Mesodermal cell (in vitro differentiated cells): ENCODE measurements around the gene SLC66A1.

ENCODE experiments used
- H3K27ac ChIP-seq: 2 replicates; pipeline ENCODE4 v1.7.0; 2013; ENCODE audit warnings: mild to moderate bottlenecking, low read depth, low read length, moderate library complexity; ENCODE audit not compliant: severe bottlenecking
- H3K36me3 ChIP-seq: 2 replicates; pipeline ENCODE4 v1.7.1; 2013; ENCODE audit warnings: mild to moderate bottlenecking, low read length, moderate library complexity; ENCODE audit not compliant: control insufficient read depth, insufficient read depth
- H3K4me1 ChIP-seq: one replicate; pipeline ENCODE4 v1.7.1; 2013; ENCODE audit warnings: mild to moderate bottlenecking, low read length; ENCODE audit not compliant: insufficient read depth, control insufficient read depth, poor library complexity, severe bottlenecking
- H3K4me3 ChIP-seq: 2 replicates; pipeline ENCODE4 v1.7.0; 2013; ENCODE audit warnings: low read length, control low read depth, mild to moderate bottlenecking; ENCODE audit not compliant: insufficient read depth, poor library complexity, severe bottlenecking; ENCODE audit errors: extremely low read depth
- H3K9me3 ChIP-seq: 2 replicates; pipeline ENCODE4 v1.7.1; 2013; ENCODE audit warnings: mild to moderate bottlenecking, low read length, moderate library complexity; ENCODE audit not compliant: control insufficient read depth
- WGBS, 2 experiments: methylation state at CpG; one replicate each; pipeline ENCODE4 v1.1.5; 2013; ENCODE audit warnings: missing lambda C conversion rate in 2 of 2; ENCODE audit not compliant: insufficient coverage in 2 of 2; 5-methylcytosine and 5-hydroxymethylcytosine counted together

The SLC66A1 gene

GRCh38 chr1:19371226-19372135, 59.4 kb downstream of the SLC66A1 start:
- peaks cover 71% of the 10 kb centered on the region for H3K36me3 ChIP-seq
- H3K4me1 ChIP-seq = peaks cover 6% of the 10 kb centered on the region
- 95 to 97% methylated on average over 17 to 20 of the region's 23 CpGs for WGBS, 2 experiments
- no peak overlapping the region for H3K4me3 ChIP-seq
- H3K27ac ChIP-seq = no peak overlapping the region
- no peaks in the 10 kb centered on the region for H3K9me3 ChIP-seq

GRCh38 chr1:19372136-19372514, 60.0 kb downstream of the SLC66A1 start:
- Histone ChIP-seq H3K4me1 (peaks cover 6% of the 10 kb centered on the region), H3K9me3 (no peaks in the 10 kb centered on the region), H3K27ac (no peak overlapping the region), H3K36me3 (peaks cover 78% of the 10 kb centered on the region), H3K4me3 (no peak overlapping the region)
- WGBS, 2 experiments = 91 to 97% methylated on average over 5 of the region's 5 CpGs

- WGBS, 2 experiments = 92 to 100% methylated on average over 5 to 6 of the region's 7 CpGs
- Histone ChIP-seq H3K4me1 (peaks cover 6% of the 10 kb centered on the region), H3K27ac (no peak overlapping the region), H3K36me3 (peaks cover 82% of the 10 kb centered on the region), H3K4me3 (no peak overlapping the region), H3K9me3 (no peaks in the 10 kb centered on the region)
Observed at GRCh38 chr1:19372602-19373001, 60.5 kb downstream of the SLC66A1 start.

GRCh38 chr1:19373211-19374082, 61.3 kb downstream of the SLC66A1 start:
- H3K27ac ChIP-seq = no peak overlapping the region
- H3K4me3 ChIP-seq = no peak overlapping the region
- 97 to 98% methylated on average over 10 to 11 of the region's 15 CpGs for WGBS, 2 experiments
- H3K36me3 ChIP-seq = peaks cover 86% of the 10 kb centered on the region
- H3K9me3 ChIP-seq = no peaks in the 10 kb centered on the region
- H3K4me1 ChIP-seq = peaks cover 6% of the 10 kb centered on the region

GRCh38 chr1:19374083-19374801, 62.1 kb downstream of the SLC66A1 start:
- Histone ChIP-seq H3K4me3 (no peak overlapping the region), H3K4me1 (peaks cover 6% of the 10 kb centered on the region), H3K27ac (no peak overlapping the region), H3K36me3 (peaks cover 87% of the 10 kb centered on the region), H3K9me3 (no peaks in the 10 kb centered on the region)
- 88 to 97% methylated on average over 8 of the region's 14 CpGs for WGBS, 2 experiments

GRCh38 chr1:19374926-19375325, 62.8 kb downstream of the SLC66A1 start:
- no peaks in the 10 kb centered on the region for H3K9me3 ChIP-seq
- H3K4me3 ChIP-seq = no peak overlapping the region
- peaks cover 89% of the 10 kb centered on the region for H3K36me3 ChIP-seq
- WGBS, 2 experiments = 93 to 100% methylated on average over 3 to 6 of the region's 8 CpGs
- H3K4me1 ChIP-seq = peaks cover 5% of the 10 kb centered on the region
- no peak overlapping the region for H3K27ac ChIP-seq

- WGBS, 2 experiments = 93% methylated on average over 2 of the region's 6 CpGs; no CpG with 5 or more reads in 1 of the 2 experiments
- H3K4me1 ChIP-seq = no peaks in the 10 kb centered on the region
- peaks cover 95% of the 10 kb centered on the region for H3K36me3 ChIP-seq
- H3K4me3 ChIP-seq = no peak overlapping the region
- H3K27ac ChIP-seq = no peak overlapping the region
- no peaks in the 10 kb centered on the region for H3K9me3 ChIP-seq
Observed at GRCh38 chr1:19375631-19376400, 63.7 kb downstream of the SLC66A1 start.

GRCh38 chr1:19376428-19377372, 64.6 kb downstream of the SLC66A1 start:
- Histone ChIP-seq H3K4me3 (no peak overlapping the region), H3K36me3 (peaks cover 86% of the 10 kb centered on the region), H3K4me1 (no peaks in the 10 kb centered on the region), H3K27ac (no peak overlapping the region), H3K9me3 (no peaks in the 10 kb centered on the region)
- WGBS, 2 experiments = 93 to 100% methylated on average over 2 to 7 of the region's 7 CpGs
